IPS-NIHi11 (cell line): ENCODE results near the gene ZHX3.

ENCODE experiments used
- DNase-seq: peaks from one replicate; pipeline ENCODE4 v3.0.0; 2012; ENCODE audit warnings: mixed read lengths, low spot score

The ZHX3 gene

DNA sequence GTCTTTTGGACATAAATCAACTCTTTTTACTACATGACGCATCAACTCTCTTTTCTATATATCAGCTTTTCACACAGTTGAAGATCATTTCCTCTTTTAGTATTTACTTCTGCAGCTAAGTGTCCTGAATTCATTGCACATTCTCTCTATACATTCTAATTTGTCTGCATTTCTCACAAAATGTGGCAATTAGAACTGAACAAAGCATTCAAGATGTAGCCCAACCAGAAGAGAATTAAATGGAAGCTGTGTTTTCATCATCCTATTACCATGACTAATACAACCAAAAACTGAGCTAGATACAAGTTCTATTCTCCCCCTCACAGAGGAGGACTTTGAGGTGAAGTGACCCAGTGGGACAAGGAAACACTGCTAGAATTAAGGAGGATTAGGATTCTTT is 93.2 kb downstream of the ZHX3 start:
- DNase-seq = no peak

GRCh38 chr20:41223112-41223511 is 94.4 kb downstream of the ZHX3 start:
- no peak for DNase-seq

- no peak for DNase-seq
Measured at GRCh38 chr20:41222703-41223102, 94.8 kb downstream of the ZHX3 start.

- no peak for DNase-seq
Measured at GRCh38 chr20:41222296-41222695, 95.2 kb downstream of the ZHX3 start.

GRCh38 chr20:41221614-41222218 is 95.8 kb downstream of the ZHX3 start:
- DNase-seq = no peak

GRCh38 chr20:41219824-41220223 is 97.7 kb downstream of the ZHX3 start:
- DNase-seq = no peak

GRCh38 chr20:41218466-41218865 is 99.1 kb downstream of the ZHX3 start:
- no peak for DNase-seq

DNA sequence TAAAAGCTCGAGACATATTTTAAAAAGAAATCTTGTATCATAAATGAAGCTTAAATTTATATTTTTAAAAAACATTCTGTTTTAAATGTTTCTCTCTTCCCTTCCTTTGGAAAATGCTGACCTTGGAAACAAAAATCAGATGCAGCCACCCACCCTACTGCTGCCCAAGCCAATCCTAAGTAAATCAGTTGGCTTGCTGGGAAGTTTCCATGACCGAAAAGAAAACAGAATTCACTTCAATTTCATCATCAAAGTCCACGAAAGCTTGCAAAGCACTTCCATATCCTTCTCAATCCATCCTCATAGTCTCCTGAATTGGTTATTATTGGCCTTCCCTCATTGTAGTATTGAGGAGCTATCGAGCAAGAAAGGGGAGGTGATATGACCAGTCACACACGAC is 100.1 kb downstream of the ZHX3 start:
- DNase-seq = no peak

- DNase-seq = no peak
Measured at GRCh38 chr20:41214666-41215065, 102.9 kb downstream of the ZHX3 start.

DNA sequence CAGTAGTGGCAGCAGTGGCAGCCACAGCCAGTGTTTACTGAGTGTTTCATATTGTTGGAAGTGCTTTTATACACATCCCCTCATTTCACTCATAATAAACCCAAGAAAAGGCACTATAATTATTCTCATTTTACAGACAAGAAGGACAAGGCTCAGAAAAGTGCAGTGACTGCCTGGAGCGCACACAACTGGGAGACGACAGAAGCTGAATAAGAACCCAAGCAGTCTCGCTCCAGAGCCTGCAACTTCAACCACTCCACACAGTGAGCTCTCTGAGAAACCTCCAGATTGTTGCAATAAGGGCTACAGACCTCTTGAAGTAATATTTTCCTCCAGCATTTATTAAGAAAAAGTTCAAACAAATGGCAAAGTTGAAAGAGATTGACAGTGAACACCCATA is 103.3 kb downstream of the ZHX3 start:
- no peak for DNase-seq

GRCh38 chr20:41213150-41213820 is 104.2 kb downstream of the ZHX3 start:
- no peak for DNase-seq

- DNase-seq = no peak
Measured at GRCh38 chr20:41205313-41205712, 112.2 kb downstream of the ZHX3 start.

- no peak for DNase-seq
Measured at GRCh38 chr20:41204304-41205265, 112.9 kb downstream of the ZHX3 start.

GRCh38 chr20:41203660-41204059 is 113.9 kb downstream of the ZHX3 start:
- no peak for DNase-seq

DNA sequence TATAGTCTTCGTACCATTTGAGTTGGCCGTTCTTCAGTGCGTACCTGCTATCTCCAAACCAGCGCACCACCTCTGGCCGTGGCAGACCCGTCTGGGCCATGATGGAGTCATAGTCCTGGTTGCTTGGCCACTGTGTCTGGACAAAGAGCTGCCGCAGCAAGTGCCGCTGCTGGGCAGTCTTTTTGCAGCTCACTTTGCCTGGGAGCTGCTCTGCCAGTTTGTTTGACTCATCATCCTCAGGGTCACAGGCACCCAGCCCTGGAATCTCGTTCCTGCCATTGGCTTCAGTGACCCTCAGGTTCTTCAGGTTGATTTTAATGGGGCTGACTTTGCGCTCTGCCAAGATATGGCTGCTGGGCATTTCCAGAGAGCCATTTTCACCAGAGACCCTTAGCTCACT is 115.1 kb downstream of the ZHX3 start:
- no peak for DNase-seq

DNA sequence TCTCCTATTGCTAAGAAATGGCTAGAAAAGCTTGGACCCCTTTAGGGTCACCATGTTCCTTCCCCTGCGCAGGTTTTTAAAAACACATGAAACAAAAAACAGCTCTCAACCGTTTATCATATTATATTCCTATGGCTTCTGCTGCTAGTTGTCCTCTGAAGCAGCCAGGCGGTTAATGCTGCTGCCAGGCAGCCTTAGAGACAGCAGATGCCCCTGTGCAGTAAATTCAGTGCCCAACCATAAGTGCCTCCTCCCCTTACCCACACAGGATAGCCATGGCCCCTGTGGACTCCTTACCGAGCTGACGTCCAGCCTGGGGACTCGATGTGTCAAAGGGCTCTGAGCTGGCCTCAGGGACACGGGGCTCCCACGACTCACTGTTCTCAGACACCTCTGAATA is 115.8 kb downstream of the ZHX3 start:
- no peak for DNase-seq

DNA sequence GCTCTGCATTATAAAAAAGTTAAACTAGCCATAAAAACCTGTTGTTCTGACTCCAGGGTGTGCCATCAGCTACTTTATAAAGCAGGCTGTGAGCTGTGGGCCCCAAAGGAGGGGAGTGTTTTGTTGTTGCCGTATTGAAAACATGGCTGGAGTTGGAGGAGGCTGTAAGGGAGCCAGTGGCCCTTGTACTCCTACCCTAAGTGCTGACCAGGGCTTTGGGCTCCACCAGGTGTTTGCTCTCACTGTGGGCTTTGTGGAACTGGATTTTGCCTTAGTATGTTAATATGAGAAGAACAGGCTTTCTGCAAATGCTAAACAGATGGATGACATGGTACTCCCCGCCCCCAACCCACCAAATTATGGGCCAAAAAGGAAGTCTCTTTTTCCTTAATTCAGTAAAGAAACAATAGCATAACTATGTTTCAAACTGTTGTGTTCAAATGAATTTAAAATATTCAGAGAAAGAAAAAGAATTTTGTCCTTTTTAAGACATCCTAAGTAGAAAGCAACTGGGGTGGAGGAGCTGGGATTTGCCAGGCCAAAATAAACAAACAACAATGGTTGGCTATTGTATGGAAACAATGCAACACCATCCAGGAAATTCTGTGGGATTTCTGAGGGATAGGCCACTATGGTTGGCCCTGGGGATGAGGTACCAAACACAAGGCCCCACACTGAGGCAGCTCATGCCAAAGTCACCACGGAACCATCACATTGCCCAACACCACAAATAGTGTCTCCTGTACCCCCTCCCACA is 116.9 kb downstream of the ZHX3 start:
- DNase-seq = no peak

DNA sequence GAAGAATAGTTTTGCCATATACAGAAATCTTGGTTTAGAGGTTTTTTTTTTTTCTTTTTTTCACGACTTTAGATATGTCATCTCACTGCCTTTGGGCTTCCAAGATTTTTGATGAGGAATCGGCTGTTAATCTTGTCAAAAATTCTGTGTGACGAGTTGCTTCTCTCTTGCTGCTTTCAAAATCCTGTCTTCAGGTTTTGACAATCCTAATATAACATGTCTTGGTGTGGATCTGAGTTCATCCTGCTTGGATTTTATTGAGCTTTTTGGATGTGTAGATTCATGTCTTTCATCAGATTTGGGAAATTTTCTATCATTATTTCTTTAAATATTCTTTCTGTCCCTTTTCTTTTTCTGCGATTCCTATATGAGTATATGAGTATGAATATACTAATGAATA is 119.1 kb downstream of the ZHX3 start:
- no peak for DNase-seq

GRCh38 chr20:41196653-41197225 is 120.8 kb downstream of the ZHX3 start:
- no peak for DNase-seq

GRCh38 chr20:41192575-41192974 is 125.0 kb downstream of the ZHX3 start:
- no peak for DNase-seq

DNA sequence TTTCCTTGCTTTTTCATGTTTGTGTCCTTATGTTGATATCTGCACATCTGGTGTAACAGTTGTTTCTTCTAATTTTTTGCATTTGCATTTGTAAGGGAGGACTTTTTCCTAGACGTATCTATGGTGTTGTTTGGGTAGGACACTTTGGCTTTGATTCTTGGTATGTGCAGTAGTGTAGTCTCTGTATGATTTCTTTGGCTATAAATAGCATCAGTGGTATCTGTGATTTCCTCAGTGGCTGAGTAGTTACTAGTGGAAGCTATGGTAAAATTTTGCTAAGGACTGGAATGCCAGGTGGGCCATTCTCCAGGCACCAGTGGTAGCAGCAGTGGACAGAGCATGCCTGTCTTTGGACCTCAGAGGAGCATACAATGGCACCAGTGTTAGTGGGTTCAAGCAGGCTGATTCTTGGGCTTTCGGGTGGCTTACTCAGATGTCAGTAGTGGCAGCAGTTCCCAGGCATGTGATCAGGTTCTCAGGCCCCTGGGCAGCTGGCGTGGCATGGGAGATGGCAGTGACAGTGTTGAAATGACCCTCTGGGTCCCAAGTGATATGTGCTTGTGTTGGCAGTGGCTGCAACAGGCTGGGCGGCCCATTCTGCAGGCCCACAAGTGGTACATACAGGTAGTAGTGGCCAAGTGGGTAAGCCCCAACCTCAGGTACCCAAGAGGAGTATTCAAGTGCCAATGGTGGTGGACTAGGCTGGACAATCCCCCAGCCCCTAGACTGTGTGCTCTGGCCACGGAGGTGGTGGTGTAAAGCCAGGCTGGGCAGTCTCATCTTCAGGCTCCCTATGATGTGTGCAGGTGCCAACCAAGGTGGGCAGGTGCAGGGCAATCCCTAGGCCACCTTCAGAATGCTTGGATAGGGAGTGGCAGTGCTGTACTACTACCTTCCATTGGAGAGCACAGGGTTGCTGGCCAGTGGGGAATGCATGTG is 125.7 kb downstream of the ZHX3 start:
- DNase-seq = no peak
